ENCODE data around the gene NPC2. TPM values are rescaled to one million over a fixed set of nuclear protein-coding genes. Genes with fewer than 3 reads are reported as not detected.

The NPC2 gene
- total and polyA plus RNA-seq, 3 experiments from 2014 or later: 17.1 to 75.6 (median 18.3) TPM

- POLR2A ChIA-PET: no interaction called here
- CTCF ChIA-PET: interaction anchor here (1.3 to 2.3 kb wide), 2 partner anchors 120 to 129 kb away, joined by 3 to 7 read pairs; partner anchors contain the start of gene LTBP2
- no peaks in the 10 kb centered on the region for H3K27me3 Mint-ChIP-seq
- peaks cover 0 to 20% (median 4%) of the 10 kb centered on the region in 3 donors for H3K36me3 Mint-ChIP-seq
- no peak overlapping the region for H3K4me3 Mint-ChIP-seq
- Histone ChIP-seq H3K9me3 (ENCODE audit: low read length) (no peaks in the 10 kb centered on the region), H3K4me3 (ENCODE audit: low read length) (peak overlapping the region; percentile 57), H3K27me3 (ENCODE audit: insufficient read depth, low read length, poor library complexity, severe bottlenecking) (no peaks in the 10 kb centered on the region), H3K27ac (ENCODE audit: low read depth, low read length) (peak overlapping the region; percentile 60), H3K36me3 (ENCODE audit: insufficient read depth, low read length) (no peaks in the 10 kb centered on the region), H3K4me1 (ENCODE audit: insufficient read depth, low read length) (peaks cover 30% of the 10 kb centered on the region)
- H3K9me3 Mint-ChIP-seq: no peaks in the 10 kb centered on the region
- H3K4me1 Mint-ChIP-seq: peaks cover 18 to 22% (median 21%) of the 10 kb centered on the region in 3 donors
- H3K27ac Mint-ChIP-seq: no peak overlapping the region
- peak in 1 of 5 donors; percentile 9 for DNase-seq
Observed at GRCh38 chr14:74491956-74492775, 939 bp downstream of the NPC2 start.

- Histone ChIP-seq H3K4me1 (ENCODE audit: insufficient read depth, low read length) (peaks cover 26% of the 10 kb centered on the region), H3K27me3 (ENCODE audit: insufficient read depth, low read length, poor library complexity, severe bottlenecking) (no peaks in the 10 kb centered on the region), H3K36me3 (ENCODE audit: insufficient read depth, low read length) (no peaks in the 10 kb centered on the region), H3K9me3 (ENCODE audit: low read length) (no peaks in the 10 kb centered on the region), H3K27ac (ENCODE audit: low read depth, low read length) (no peak overlapping the region), H3K4me3 (ENCODE audit: low read length) (no peak overlapping the region)
- Mint-ChIP-seq H3K4me1 (peaks cover 18 to 20% (median 20%) of the 10 kb centered on the region in 3 donors), H3K4me3 (no peak overlapping the region), H3K36me3 (peaks cover 0 to 17% (median 2%) of the 10 kb centered on the region in 3 donors), H3K27me3 (no peaks in the 10 kb centered on the region), H3K27ac (no peak overlapping the region), H3K9me3 (no peaks in the 10 kb centered on the region)
- CTCF ChIA-PET: no interaction called here
- POLR2A ChIA-PET: no interaction called here
- no peak for DNase-seq
Observed at GRCh38 chr14:74490486-74490885, 2.6 kb downstream of the NPC2 start.

GRCh38 chr14:74488786-74489397 is 4.2 kb downstream of the NPC2 start:
- Mint-ChIP-seq H3K27ac (no peak overlapping the region), H3K4me1 (peaks cover 5% of the 10 kb centered on the region in 3 donors), H3K4me3 (peak overlapping the region in 1 of 7 donors; percentile 32), H3K36me3 (peaks cover 4 to 23% (median 5%) of the 10 kb centered on the region in 3 donors), H3K9me3 (no peaks in the 10 kb centered on the region), H3K27me3 (peaks cover 0 to 2% of the 10 kb centered on the region in 2 donors)
- peaks cover 10% of the 10 kb centered on the region for H3K4me1 ChIP-seq (ENCODE audit: insufficient read depth, low read length)
- H3K27me3 ChIP-seq (ENCODE audit: insufficient read depth, low read length, poor library complexity, severe bottlenecking): no peaks in the 10 kb centered on the region
- H3K4me3 ChIP-seq (ENCODE audit: low read length): no peak overlapping the region
- no peaks in the 10 kb centered on the region for H3K9me3 ChIP-seq (ENCODE audit: low read length)
- DNase-seq: no peak
- no peak overlapping the region for H3K27ac ChIP-seq (ENCODE audit: low read depth, low read length)
- ChIA-PET CTCF (no interaction called here), POLR2A (no interaction called here)
- peaks cover 4% of the 10 kb centered on the region for H3K36me3 ChIP-seq (ENCODE audit: insufficient read depth, low read length)

- no peaks in the 10 kb centered on the region for H3K9me3 ChIP-seq (ENCODE audit: low read length)
- no peaks in the 10 kb centered on the region for H3K9me3 Mint-ChIP-seq
- ChIA-PET CTCF (no interaction called here), POLR2A (no interaction called here)
- no peak overlapping the region for H3K27ac Mint-ChIP-seq
- peaks cover 5 to 43% (median 8%) of the 10 kb centered on the region in 3 donors for H3K36me3 Mint-ChIP-seq
- H3K27ac ChIP-seq (ENCODE audit: low read depth, low read length): no peak overlapping the region
- no peak for DNase-seq
- H3K27me3 Mint-ChIP-seq: peaks cover 0 to 2% of the 10 kb centered on the region in 2 donors
- H3K27me3 ChIP-seq (ENCODE audit: insufficient read depth, low read length, poor library complexity, severe bottlenecking): no peaks in the 10 kb centered on the region
- no peak overlapping the region for H3K4me3 Mint-ChIP-seq
- peaks cover 11% of the 10 kb centered on the region for H3K36me3 ChIP-seq (ENCODE audit: insufficient read depth, low read length)
- no peak overlapping the region for H3K4me3 ChIP-seq (ENCODE audit: low read length)
- no peaks in the 10 kb centered on the region for H3K4me1 ChIP-seq (ENCODE audit: insufficient read depth, low read length)
- H3K4me1 Mint-ChIP-seq: peaks cover 0 to 5% (median 2%) of the 10 kb centered on the region in 3 donors
Observed at GRCh38 chr14:74486164-74486563, 6.9 kb downstream of the NPC2 start.

DNA sequence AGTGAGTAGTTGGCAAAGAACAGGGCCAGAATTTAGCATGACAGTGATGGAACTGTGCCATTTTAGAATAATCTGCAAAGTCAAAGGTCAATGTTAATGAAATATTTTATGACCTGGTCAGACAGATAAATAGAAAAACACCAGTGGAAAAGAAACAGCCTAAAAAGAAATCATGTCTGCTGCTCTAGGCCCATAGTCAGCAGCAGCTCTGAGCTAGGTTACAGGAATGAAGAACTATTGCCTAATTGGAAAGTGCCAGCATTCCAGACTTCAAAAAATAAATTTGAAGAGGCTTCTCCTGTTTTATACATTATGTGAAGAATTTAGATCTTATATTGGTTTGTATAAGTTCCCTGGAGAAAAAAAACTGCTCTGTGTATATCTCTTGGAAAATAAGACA is 9.8 kb downstream of the NPC2 start:
- no peak for DNase-seq
- Mint-ChIP-seq H3K4me1 (no peaks in the 10 kb centered on the region), H3K27ac (no peak overlapping the region), H3K27me3 (peaks cover 0 to 2% of the 10 kb centered on the region in 2 donors), H3K36me3 (peaks cover 5 to 70% (median 18%) of the 10 kb centered on the region in 3 donors), H3K9me3 (no peaks in the 10 kb centered on the region), H3K4me3 (no peak overlapping the region)
- ChIA-PET POLR2A (no interaction called here), CTCF (no interaction called here)
- Histone ChIP-seq H3K27me3 (ENCODE audit: insufficient read depth, low read length, poor library complexity, severe bottlenecking) (no peaks in the 10 kb centered on the region), H3K9me3 (ENCODE audit: low read length) (no peaks in the 10 kb centered on the region), H3K36me3 (ENCODE audit: insufficient read depth, low read length) (peaks cover 11% of the 10 kb centered on the region), H3K27ac (ENCODE audit: low read depth, low read length) (no peak overlapping the region), H3K4me3 (ENCODE audit: low read length) (no peak overlapping the region), H3K4me1 (ENCODE audit: insufficient read depth, low read length) (no peaks in the 10 kb centered on the region)

- Histone ChIP-seq H3K27ac (ENCODE audit: low read depth, low read length) (no peak overlapping the region), H3K4me3 (ENCODE audit: low read length) (no peak overlapping the region), H3K9me3 (ENCODE audit: low read length) (no peaks in the 10 kb centered on the region), H3K4me1 (ENCODE audit: insufficient read depth, low read length) (no peaks in the 10 kb centered on the region), H3K36me3 (ENCODE audit: insufficient read depth, low read length) (peaks cover 11% of the 10 kb centered on the region), H3K27me3 (ENCODE audit: insufficient read depth, low read length, poor library complexity, severe bottlenecking) (no peaks in the 10 kb centered on the region)
- peaks cover 0 to 2% of the 10 kb centered on the region in 2 donors for H3K27me3 Mint-ChIP-seq
- no peaks in the 10 kb centered on the region for H3K4me1 Mint-ChIP-seq
- DNase-seq: no peak
- ChIA-PET POLR2A (no interaction called here), CTCF (no interaction called here)
- peaks cover 5 to 71% (median 17%) of the 10 kb centered on the region in 3 donors for H3K36me3 Mint-ChIP-seq
- no peak overlapping the region for H3K4me3 Mint-ChIP-seq
- no peaks in the 10 kb centered on the region for H3K9me3 Mint-ChIP-seq
- no peak overlapping the region for H3K27ac Mint-ChIP-seq
Observed at GRCh38 chr14:74482571-74482970, 10.5 kb downstream of the NPC2 start.

- peaks cover 11% of the 10 kb centered on the region for H3K36me3 ChIP-seq (ENCODE audit: insufficient read depth, low read length)
- H3K27ac ChIP-seq (ENCODE audit: low read depth, low read length): no peak overlapping the region
- DNase-seq: no peak
- H3K4me1 ChIP-seq (ENCODE audit: insufficient read depth, low read length): no peaks in the 10 kb centered on the region
- Mint-ChIP-seq H3K4me1 (no peaks in the 10 kb centered on the region), H3K36me3 (peaks cover 5 to 68% (median 19%) of the 10 kb centered on the region in 3 donors), H3K27ac (peak overlapping the region in 1 of 8 donors; percentile 55), H3K9me3 (no peaks in the 10 kb centered on the region), H3K27me3 (peaks cover 0 to 2% of the 10 kb centered on the region in 2 donors), H3K4me3 (no peak overlapping the region)
- CTCF ChIA-PET: no interaction called here
- POLR2A ChIA-PET: no interaction called here
- no peak overlapping the region for H3K4me3 ChIP-seq (ENCODE audit: low read length)
- no peaks in the 10 kb centered on the region for H3K9me3 ChIP-seq (ENCODE audit: low read length)
- no peaks in the 10 kb centered on the region for H3K27me3 ChIP-seq (ENCODE audit: insufficient read depth, low read length, poor library complexity, severe bottlenecking)
Observed at GRCh38 chr14:74480046-74480445, 13.1 kb downstream of the NPC2 start.

DNA sequence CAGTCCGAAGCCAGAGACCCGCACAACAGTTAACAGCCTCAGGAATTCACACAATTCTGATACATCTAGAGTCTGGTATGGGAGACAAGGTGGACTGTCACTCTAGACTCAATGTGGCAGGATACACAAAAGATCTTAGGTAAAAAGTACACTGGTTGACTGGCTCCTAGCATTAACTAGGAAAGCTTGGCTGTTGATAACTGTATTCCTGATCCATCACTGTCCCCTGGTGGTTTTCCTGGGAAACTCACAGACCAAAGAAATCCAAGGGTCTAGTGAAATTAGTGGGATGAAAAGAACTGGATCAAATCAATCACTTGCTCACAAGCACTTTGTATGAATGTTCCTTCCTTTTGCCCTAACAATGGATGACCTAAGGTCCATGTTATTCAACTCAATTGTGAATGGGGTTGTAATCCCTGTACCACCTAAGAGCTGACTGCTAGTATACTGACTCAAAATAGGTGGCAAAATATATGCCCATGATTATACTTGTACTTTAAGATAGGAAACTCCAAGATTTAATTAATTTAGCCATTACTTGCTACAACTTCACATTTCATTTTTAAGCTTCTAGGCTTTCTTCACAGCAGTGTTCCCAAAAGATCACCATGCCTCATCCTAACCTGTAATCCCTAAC is 14.0 kb downstream of the NPC2 start:
- Mint-ChIP-seq H3K27ac (peak overlapping the region in 1 of 8 donors; percentile 73), H3K4me3 (no peak overlapping the region), H3K36me3 (peaks cover 0 to 61% (median 17%) of the 10 kb centered on the region in 3 donors), H3K9me3 (no peaks in the 10 kb centered on the region), H3K4me1 (no peaks in the 10 kb centered on the region), H3K27me3 (peaks cover 0 to under 1% of the 10 kb centered on the region in 2 donors)
- H3K27ac ChIP-seq (ENCODE audit: low read depth, low read length): no peak overlapping the region
- H3K4me1 ChIP-seq (ENCODE audit: insufficient read depth, low read length): no peaks in the 10 kb centered on the region
- DNase-seq: no peak
- peaks cover 8% of the 10 kb centered on the region for H3K36me3 ChIP-seq (ENCODE audit: insufficient read depth, low read length)
- ChIA-PET POLR2A (no interaction called here), CTCF (interaction anchor here (0.6 kb wide), 1 partner anchor 117 kb away, joined by 4 read pairs; no protein-coding TSS in a partner anchor)
- H3K27me3 ChIP-seq (ENCODE audit: insufficient read depth, low read length, poor library complexity, severe bottlenecking): no peaks in the 10 kb centered on the region
- no peak overlapping the region for H3K4me3 ChIP-seq (ENCODE audit: low read length)
- no peaks in the 10 kb centered on the region for H3K9me3 ChIP-seq (ENCODE audit: low read length)

Measured in CD8-positive, alpha-beta memory T cell (primary cell).